Activated CD8-positive, alpha-beta memory T cell treated with anti-CD3 and anti-CD28 coated beads, Interleukin-2, amount 50 U/mL, for 4 hours (primary cell): Measurements from ENCODE around the gene NRG2.

Experiments used
- DNase-seq: peaks from one replicate; pipeline ENCODE4 v3.0.0-alpha.2; 2020

NRG2 gene

DNA sequence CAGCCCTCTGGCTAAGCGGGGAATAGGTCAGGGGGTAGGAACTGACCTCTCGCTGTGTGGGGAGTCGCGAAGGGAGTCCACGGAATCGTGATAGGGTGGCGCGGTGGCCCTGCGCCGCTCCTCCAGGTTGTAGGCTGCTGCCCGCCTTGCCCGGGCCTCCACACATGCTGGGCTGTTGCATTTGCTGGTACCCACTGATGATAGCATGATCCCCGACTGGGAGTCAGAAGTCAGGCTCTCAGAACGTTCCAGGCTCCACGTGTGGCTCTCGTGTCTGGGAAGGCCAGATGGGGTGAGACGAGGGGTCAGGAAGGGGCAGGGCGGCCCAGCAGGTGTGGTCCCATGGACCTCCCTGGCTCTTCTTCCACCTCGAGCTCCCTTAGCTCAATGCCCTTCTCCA, 191.5 kb downstream of the NRG2 start:
- DNase-seq: no peak

DNA sequence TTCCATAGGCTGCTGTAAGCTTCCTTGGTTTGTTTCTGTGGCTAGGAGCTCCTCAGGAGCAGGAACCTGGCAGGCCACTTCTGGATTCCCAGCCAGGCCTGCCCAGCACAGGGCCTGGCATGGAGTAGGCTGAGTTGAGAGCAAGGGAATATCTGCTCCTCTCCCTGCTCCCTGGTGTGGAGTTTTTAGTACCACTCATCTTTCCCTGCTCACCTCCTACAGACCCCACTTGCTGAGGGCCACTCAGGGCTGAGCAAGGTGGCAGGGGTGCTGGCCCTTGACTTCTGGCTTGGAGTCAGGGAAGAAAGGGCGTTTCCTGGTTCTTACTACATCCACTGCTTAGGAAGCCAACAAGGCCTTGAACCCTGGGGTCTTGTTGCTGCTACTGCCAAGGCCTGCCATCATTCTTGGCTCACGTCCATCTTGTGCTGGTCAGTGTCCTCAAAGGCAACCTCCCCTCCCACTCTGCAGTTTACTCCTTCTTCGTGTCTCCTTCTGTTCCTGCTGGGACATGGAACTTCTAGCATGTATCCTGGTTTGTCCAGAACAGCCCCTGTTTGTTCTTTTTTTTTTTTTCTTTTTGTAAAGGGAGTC, 192.6 kb downstream of the NRG2 start:
- no peak for DNase-seq

DNA sequence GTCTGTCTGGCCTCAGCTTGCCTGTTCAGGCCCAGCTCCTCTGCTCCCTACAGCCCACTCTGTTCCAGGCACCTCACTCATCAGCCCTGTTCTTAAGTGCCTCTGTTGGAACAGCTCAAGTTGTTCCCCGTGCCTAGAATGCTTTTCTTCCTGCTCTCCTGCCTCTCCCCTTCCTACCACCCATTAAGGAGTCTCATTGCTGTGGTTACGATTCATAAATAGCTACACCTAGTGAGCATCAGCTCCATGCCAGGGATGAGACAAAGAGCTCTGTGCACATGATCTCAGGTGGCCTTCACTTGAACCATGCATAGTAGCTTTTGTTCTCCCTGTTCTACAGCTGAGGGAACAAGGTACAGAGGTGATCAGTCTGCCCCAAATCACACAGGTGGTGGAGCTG, 193.2 kb downstream of the NRG2 start:
- no peak for DNase-seq

DNA sequence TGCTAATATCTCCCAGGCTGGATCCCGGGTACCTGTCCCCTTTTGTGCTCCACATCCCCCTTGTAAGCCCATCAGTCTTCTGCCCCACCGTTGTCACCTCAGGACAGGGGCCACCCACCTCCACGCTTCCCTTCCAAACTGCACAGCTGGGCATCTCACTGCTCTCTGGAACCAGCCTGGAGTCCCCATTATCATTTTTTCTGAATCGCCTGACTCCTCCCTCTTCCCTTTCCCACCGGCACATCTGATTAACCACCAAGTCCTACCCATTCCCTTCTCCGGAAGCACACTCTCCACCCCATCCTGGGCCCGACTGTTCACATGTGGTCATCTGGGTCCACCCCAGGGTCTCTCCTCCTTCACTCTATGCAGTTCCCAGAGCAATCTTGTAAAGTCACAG, 193.6 kb downstream of the NRG2 start:
- DNase-seq: no peak

DNA sequence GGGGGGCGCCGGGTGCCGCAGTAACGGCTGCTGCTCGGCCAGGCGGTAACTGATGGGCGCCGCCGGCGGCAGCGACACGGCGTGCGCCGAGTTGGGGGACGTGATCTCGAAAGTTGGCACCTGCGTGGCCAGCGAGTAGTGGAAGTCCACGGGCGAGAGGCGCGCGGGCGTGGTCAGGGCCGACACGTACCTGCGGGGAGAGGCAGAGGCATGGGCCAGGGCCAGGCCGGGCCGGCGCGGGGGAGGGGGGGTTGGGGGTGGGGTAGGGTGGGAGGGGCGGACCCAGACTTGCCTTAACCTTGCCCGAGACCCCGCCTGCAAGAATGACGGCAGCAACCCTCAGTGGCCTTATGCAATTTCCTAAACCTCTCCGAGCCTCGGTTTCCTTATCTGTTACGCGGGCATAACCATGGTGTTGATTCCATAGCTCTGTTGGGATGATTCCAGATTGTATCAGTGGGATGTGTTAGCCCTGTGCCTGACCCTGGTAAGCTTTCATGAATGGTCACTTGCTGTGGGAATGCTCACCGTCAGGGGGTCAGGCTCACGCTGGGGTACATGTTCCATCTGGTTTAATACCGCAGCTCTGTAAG, 194.5 kb downstream of the NRG2 start:
- peak; percentile 43 for DNase-seq

DNA sequence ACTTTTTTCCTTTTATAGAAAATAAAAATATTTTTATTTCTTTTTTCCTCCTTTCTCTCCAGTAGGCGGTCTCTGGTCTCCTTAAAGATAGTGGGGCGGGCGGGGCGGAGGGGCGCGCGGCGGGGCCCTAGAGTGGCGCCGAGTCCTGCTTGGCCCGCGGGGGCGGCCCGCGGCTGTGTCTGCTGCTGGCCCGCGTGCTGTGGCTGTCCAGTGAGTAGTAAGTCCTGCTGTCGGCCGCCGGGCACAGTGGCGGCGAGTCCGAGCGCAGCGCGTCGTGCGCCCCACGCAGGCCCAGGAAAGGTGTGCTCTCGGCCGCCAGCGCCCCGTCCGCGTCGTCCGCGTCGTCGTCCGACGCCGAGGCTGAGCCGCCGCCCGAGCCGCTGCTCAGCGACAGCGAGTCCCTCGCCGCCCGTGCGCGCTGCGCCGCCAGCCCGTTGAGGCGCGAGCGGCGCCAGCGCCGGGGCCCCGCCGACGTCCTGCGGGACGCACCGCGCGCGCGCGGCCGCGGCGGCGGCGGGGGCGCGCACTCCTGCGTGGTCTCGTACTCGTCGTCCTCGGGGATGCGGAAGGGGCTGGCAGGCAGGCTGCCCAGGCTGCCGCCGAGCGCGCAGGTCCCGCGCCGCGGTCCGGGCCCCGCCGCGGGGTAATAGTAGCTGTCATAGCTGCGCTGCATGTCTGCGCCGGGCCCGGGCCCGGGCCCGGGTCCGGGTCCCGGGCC, 195.2 kb downstream of the NRG2 start:
- peak; percentile 79 for DNase-seq

DNA sequence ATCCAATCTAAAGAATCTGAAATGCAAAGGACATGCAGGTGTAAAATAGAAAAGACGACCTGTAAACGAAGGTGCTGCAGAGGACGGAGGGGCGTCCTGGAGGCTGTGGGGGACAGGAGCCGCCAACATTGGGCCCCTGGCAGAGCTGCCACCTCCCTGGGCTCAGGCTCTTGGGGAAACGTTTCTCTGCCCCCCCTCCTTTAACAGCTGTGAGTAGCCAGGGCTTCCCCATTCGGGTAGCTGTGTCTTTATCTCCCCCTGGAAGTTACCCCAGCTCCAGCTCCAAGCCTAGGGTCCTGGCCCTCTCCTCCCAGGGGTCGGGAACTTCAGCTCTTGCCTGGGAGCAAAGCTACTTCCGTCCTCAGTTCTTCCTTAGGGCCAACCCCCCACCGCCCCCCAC, 196.0 kb downstream of the NRG2 start:
- DNase-seq: no peak

GRCh38 chr5:139845846-139846681, 197.0 kb downstream of the NRG2 start:
- no peak for DNase-seq

- DNase-seq: peak; percentile 76
Observed at GRCh38 chr5:139844472-139845145, 198.5 kb downstream of the NRG2 start.

DNA sequence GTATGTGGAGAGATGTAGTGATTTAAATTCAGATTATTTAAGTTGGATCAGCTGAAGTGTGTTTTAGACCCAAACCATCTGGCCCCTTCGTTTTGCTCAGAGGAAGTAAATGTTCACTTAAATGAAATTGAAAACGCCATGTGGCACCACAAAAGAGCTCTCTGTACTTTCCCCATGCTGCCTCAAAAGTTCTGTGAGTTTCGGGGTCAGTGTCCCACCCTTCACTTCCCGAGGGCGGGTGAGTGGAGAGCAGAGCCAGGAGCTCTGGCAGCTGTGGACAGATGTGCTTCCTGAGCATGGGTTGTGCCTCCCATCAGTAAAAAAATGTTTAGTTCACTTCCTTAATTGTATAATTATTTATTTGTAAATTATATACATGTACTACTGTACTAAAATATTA, 199.1 kb downstream of the NRG2 start:
- no peak for DNase-seq

DNA sequence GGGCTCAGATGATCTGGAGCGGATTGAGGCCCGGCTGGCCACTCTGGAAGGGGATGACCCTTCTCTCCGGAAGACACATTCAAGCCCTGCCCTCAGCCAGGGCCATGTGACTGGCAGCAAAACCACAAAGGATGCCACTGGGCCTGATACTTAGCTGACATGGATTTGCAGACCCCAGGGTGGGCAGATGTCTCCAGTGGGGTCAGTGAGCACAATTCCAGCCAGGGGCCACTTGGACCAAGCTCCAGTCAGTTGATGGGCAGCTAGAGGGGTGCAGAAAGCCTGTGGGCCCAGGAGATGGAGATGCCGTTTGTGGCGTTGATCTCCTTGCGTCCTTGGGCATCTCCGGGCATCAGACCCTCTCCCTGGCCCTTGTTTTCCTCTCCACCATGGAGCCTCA, 200.8 kb downstream of the NRG2 start:
- no peak for DNase-seq

DNA sequence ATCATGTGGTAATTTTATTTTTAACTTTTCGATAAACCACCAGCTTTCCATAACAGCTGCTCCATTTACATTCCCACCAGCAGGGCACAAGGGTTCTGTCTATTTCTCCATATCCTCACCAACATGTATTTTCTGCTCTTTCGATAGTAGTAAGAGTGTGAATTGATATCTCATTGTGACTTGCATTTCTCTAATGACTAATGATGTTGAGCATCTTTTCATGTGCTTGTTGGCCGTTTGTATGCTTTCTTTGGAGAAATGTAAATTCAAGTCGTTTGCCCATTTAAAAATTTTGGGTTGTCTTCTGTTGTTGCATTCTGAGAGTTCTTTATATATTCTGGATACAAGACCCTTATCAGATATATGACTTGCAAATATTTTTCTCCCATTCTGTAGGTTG, 201.6 kb downstream of the NRG2 start:
- no peak for DNase-seq

- no peak for DNase-seq
Observed at GRCh38 chr5:139839918-139840317, 203.2 kb downstream of the NRG2 start.

- DNase-seq: no peak
Observed at GRCh38 chr5:139839232-139839815, 203.8 kb downstream of the NRG2 start.

GRCh38 chr5:139838381-139839197, 204.5 kb downstream of the NRG2 start:
- DNase-seq: no peak

DNA sequence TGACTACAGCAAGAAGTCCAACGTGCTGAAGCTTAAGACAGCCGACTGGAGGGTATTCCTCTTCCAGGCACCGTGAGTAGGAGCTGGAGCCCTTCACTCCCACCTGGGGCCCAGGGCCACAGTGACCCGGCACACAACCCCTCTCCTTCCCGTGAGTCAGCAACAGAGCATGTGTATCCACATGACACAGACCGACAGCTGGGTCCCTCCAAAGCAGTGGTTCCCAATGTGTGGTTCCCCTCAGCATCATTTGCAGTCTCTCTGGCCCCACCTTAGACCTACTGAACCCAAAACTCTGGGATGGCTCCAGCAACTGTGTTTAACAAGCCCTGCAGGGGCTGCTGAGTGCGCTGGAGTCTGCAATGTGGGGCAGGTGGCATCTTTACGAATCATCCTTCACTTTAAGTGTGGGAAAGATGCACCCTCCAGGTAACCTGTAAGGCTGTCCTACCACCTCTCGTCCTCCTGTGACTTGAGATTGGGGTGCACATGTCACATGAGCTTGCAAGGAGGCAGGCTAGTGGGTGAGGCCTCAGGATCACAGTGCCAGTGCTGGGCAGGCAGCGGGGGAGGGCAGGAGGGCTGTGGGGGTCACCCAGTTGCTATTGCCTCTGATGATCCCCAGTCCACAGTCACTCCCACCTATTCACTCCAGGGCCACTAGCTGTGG, 205.3 kb downstream of the NRG2 start:
- DNase-seq: no peak

GRCh38 chr5:139836469-139837208, 206.5 kb downstream of the NRG2 start:
- DNase-seq: no peak

DNA sequence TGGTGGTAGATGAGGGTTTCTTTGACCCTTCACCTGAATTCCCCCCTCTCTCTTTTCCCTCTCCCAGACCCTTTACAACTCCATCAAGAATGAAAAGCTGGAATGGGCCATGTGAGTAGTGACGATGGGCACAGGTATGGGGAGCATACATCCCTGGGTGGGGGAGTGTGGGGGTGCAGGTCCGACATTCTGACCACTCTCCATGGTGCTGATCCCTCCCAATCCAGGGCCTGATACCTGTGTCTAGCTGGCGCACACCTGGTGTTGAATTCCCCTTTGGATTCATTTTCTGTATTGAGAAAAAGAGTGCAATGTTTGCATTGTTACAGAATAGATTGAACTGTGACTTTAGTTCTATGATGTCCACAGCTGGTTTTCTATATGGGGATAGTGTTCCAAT, 207.4 kb downstream of the NRG2 start:
- DNase-seq: no peak

DNA sequence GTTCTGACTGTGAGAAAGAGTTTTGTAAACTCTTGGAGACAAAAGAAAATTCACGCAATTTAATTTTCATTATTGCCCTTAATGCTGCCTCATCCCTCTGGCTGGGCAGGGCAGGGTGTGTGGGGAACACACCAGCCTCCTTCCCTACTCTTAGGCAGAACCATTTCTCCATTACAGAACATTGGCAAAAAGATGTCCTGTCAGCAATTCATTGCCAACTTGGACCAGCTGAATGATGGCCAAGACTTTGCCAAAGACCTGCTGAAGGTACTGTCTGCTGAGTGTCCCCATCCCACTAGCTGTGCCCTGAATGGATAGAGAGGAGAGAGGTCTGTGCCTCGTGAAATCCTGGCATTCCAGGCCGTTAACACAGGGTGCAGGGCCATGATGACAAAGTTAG, 209.6 kb downstream of the NRG2 start:
- no peak for DNase-seq

- DNase-seq: no peak
Observed at GRCh38 chr5:139831624-139832023, 211.5 kb downstream of the NRG2 start.
